Endothelial cell of umbilical vein (primary cell): ENCODE measurements around the gene TESK2. TPM values are rescaled to one million over a fixed set of nuclear protein-coding genes. Genes with fewer than 3 reads are reported as not detected.

Source experiments
- BruUV-seq: library from RNA; stranded (reverse); fragments of 400-500 nt; replicated peaks from 2 replicates; lab custom pipeline; 2021; lab: Mats Ljungman, UMichigan
- CTCF ChIA-PET: fragments of 300-600, 350-600 bp; sonication (Branson Sonifier 250); formaldehyde crosslinking; loops from one replicate; lab custom pipeline; 2021; ENCODE audit warnings: antibody characterized with exemption, inconsistent platforms; lab: Charles Lee
- POLR2A ChIA-PET: fragments of 300-600, 350-600 bp; sonication (Branson Sonifier 250); formaldehyde crosslinking; loops from one replicate; lab custom pipeline; 2021; ENCODE audit warnings: antibody characterized with exemption, inconsistent platforms; lab: Charles Lee
- DNase-seq: peaks from one replicate; pipeline ENCODE4 v3.0.0-alpha.2; 2011; ENCODE audit warnings: low read depth, low spot score
- FAIRE-seq: peaks from 2 replicates; lab custom pipeline; 2011; peaks lifted over from hg19 to GRCh38; lab: Jason Lieb, UNC
- H2AFZ ChIP-seq: 2 replicates; pipeline ENCODE4 v1.6.0; 2012; ENCODE audit warnings: low read depth, low read length, control low read depth, inconsistent platforms
- H3K27ac ChIP-seq: 2 replicates; pipeline ENCODE4 v1.5.1; 2011; ENCODE audit warnings: low read depth, mild to moderate bottlenecking, control low read depth, low read length, moderate library complexity; ENCODE audit not compliant: insufficient read depth
- H3K27me3 ChIP-seq, 2 experiments: 2 replicates each; pipeline versions ENCODE4 v1.6.0 to v1.6.1; 2011; ENCODE audit warnings: low read length in 2 of 2, mixed read lengths in 1 of 2; ENCODE audit not compliant: control insufficient read depth in 2 of 2, insufficient read depth in 2 of 2
- H3K36me3 ChIP-seq, 2 experiments: 2 replicates in 1 of 2; 3 replicates in 1 of 2; pipeline ENCODE4 v1.5.1; 2011; ENCODE audit warnings: low read length in 2 of 2, mild to moderate bottlenecking in 1 of 2, moderate library complexity in 1 of 2; ENCODE audit not compliant: control insufficient read depth in 2 of 2, insufficient read depth in 2 of 2; ENCODE audit errors: extremely low read depth in 1 of 2
- H3K4me1 ChIP-seq: 3 replicates; pipeline ENCODE4 v1.5.1; 2011; ENCODE audit warnings: mild to moderate bottlenecking, low read length; ENCODE audit not compliant: control insufficient read depth, insufficient read depth; ENCODE audit errors: extremely low read depth
- H3K4me2 ChIP-seq: 2 replicates; pipeline ENCODE4 v1.6.1; 2011; ENCODE audit warnings: low read length, control low read depth, mixed read lengths; ENCODE audit not compliant: insufficient read depth
- H3K4me3 ChIP-seq, 3 experiments: fragments of 200-600 bp in 1 of 3; sonication (generic), shearing (Covaris generic) in 1 of 3; replicated peaks in 1 of 3; 2 replicates each; pipeline ENCODE4 v1.5.1; 2011 to 2016; ENCODE audit warnings: control low read depth in 3 of 3, low read length in 3 of 3, mild to moderate bottlenecking in 2 of 3, inconsistent platforms in 1 of 3, low read depth in 1 of 3, moderate library complexity in 1 of 3; ENCODE audit not compliant: insufficient read depth in 1 of 3
- H3K79me2 ChIP-seq: 2 replicates; pipeline ENCODE4 v1.6.0; 2012; ENCODE audit warnings: low read length, inconsistent platforms; ENCODE audit not compliant: control insufficient read depth, insufficient read depth
- H3K9ac ChIP-seq: replicated peaks from 2 replicates; pipeline ENCODE3; 2011; ENCODE audit warnings: low read length, control low read depth; ENCODE audit not compliant: insufficient read depth; ENCODE audit errors: extremely low read depth
- H3K9me1 ChIP-seq: replicated peaks from 3 replicates; pipeline ENCODE4 v1.6.0; 2011; ENCODE audit warnings: mild to moderate bottlenecking, low read length; ENCODE audit not compliant: control insufficient read depth, insufficient read depth; ENCODE audit errors: extremely low read depth
- H3K9me3 ChIP-seq: replicated peaks from 2 replicates; pipeline ENCODE4 v1.5.1; 2012; ENCODE audit warnings: low read length, inconsistent platforms; ENCODE audit not compliant: control insufficient read depth, insufficient read depth
- H4K20me1 ChIP-seq: replicated peaks from 2 replicates; pipeline ENCODE3; 2011; ENCODE audit warnings: mild to moderate bottlenecking, low read length; ENCODE audit not compliant: control insufficient read depth, insufficient read depth; ENCODE audit errors: extremely low read depth
- CTCF ChIP-seq, 2 donors: IDR thresholded peaks; 1 replicate in 1 of 2; 2 replicates in 1 of 2; pipeline ENCODE4 v1.5.1; 2011; ENCODE audit warnings: low read length in 2 of 2, mild to moderate bottlenecking in 2 of 2, moderate library complexity in 2 of 2, control low read depth in 1 of 2, inconsistent platforms in 1 of 2, low read depth in 1 of 2; ENCODE audit not compliant: insufficient read depth in 1 of 2; ENCODE audit errors: extremely low read depth in 1 of 2
- EZH2 ChIP-seq: IDR thresholded peaks from 2 replicates; pipeline ENCODE4 v1.6.1; 2012; ENCODE audit warnings: borderline replicate concordance, low read depth, mild to moderate bottlenecking, moderate library complexity, low read length, inconsistent platforms; ENCODE audit not compliant: severe bottlenecking
- FOS ChIP-seq: IDR thresholded peaks from 2 replicates; pipeline ENCODE4 v1.6.1; 2011; ENCODE audit warnings: mild to moderate bottlenecking, low read length, moderate library complexity, borderline replicate concordance; ENCODE audit not compliant: insufficient read depth
- GATA2 ChIP-seq: IDR thresholded peaks from 2 replicates; pipeline ENCODE4 v1.7.0; 2011; ENCODE audit warnings: low read depth, mild to moderate bottlenecking, moderate library complexity, mixed read lengths, low read length; ENCODE audit not compliant: insufficient read length, insufficient read depth
- JUN ChIP-seq: IDR thresholded peaks from 2 replicates; pipeline ENCODE4 v1.6.1; 2011; ENCODE audit warnings: borderline replicate concordance, low read depth; ENCODE audit not compliant: insufficient read length, insufficient read depth
- MAX ChIP-seq: IDR thresholded peaks from 2 replicates; pipeline ENCODE4 v1.6.1; 2011; ENCODE audit not compliant: insufficient read depth, insufficient read length
- MYC ChIP-seq: IDR thresholded peaks from one replicate; pipeline ENCODE4 v1.6.1; 2011; ENCODE audit warnings: mild to moderate bottlenecking, low read depth, low read length
- POLR2A ChIP-seq: IDR thresholded peaks from 2 replicates; pipeline ENCODE4 v1.6.1; 2012; ENCODE audit warnings: low read depth, mild to moderate bottlenecking, control low read depth, low read length
- POLR2AphosphoS5 ChIP-seq: IDR thresholded peaks from 2 replicates; pipeline ENCODE4 v1.6.1; 2012; ENCODE audit warnings: low read depth, mild to moderate bottlenecking, control low read depth, low read length, moderate library complexity; ENCODE audit not compliant: insufficient read depth
- dilution Hi-C: fragments of 300-500 bp; cut with MboI; formaldehyde crosslinking; loops from one replicate; pipeline ENCODE4 v1.15.0; 2019; ENCODE audit warnings: low sequenced_read_pairs; ENCODE audit not compliant: extremely low pct_ligation_motif_present
- intact Hi-C: fragments of 100-400 bp; cut with micrococcal nuclease; formaldehyde crosslinking; loops from one replicate; pipeline ENCODE4 v1.10.0; 2022
- polyA plus RNA-seq, 4 experiments: library from polyadenylated mRNA; depleted of rRNA in 3 of 4; stranded (reverse) in 3 of 4; unstranded in 1 of 4; fragments of >200 nt; gene quantifications; 2 replicates each; pipeline versions ENCODE4 v1.2.1 to v1.2.3, GENCODE V29; 2011 to 2012; ENCODE audit warnings: missing spikeins in 1 of 4
- total RNA-seq: library from RNA; stranded (reverse); gene quantifications from 2 replicates; pipeline ENCODE4 v1.2.3, GENCODE V29; 2021

TESK2 gene
- total and polyA plus RNA-seq, 2 donors (not counting 3 experiments of a cell fraction or from before 2014, with no cell fraction given) = 2.1 to 2.6 TPM

DNA sequence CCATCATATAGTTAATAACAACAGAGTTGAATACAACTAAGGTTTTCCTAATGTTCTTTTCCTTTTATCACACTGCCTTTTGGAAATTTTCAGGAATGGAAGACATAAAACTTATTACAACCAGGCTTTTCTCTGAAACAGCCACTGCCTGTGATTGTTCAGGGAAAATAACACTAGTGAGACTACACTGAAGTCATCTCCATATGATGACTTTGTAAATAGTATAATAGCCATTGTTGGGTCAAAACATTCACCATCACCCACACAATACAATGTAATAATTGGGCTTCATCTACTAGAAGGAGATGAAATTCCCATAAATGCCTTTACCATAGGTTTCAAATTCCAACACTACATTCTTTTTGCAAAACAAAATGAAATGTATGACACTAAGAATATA is 5.0 kb downstream of the TESK2 start:
- no peaks in the 10 kb centered on the region for H3K36me3 ChIP-seq
- H3K9me3 ChIP-seq = no peaks in the 10 kb centered on the region
- peaks cover 8 to 10% of the 10 kb centered on the region in 2 experiments for H3K27me3 ChIP-seq
- no peak overlapping the region for H2AFZ ChIP-seq
- H3K9me1 ChIP-seq = no peaks in the 10 kb centered on the region
- H3K4me2 ChIP-seq = no peak overlapping the region
- FAIRE-seq (no peak), DNase-seq (no peak)
- intact Hi-C loops = no loop called here
- ChIA-PET POLR2A (no interaction called here), CTCF (interaction anchor here (1.9 kb wide), 1 partner anchor 126 kb away, joined by 6 read pairs; no protein-coding TSS in a partner anchor)
- no peak overlapping the region for H3K9ac ChIP-seq
- H3K27ac ChIP-seq = no peak overlapping the region
- H3K4me3 ChIP-seq = no peak overlapping the region
- H4K20me1 ChIP-seq = no peaks in the 10 kb centered on the region
- dilution Hi-C loops = loop anchor here (25.0 kb wide), 1 partner anchor 124 kb away; no protein-coding TSS in a partner anchor
- no TSS peak for BruUV-seq
- H3K79me2 ChIP-seq = no peaks in the 10 kb centered on the region
- peaks cover 3% of the 10 kb centered on the region for H3K4me1 ChIP-seq
- TF ChIP-seq POLR2A (no peak), MYC (no peak), CTCF (IDR thresholded peaks at IDR 0.05; ENCODE audit: extremely low read depth in 1 of 2, insufficient read depth in 1 of 2, low read depth in 1 of 2, low read length in 2 of 2) (no peak), MAX (no peak), FOS (no peak), JUN (no peak), EZH2 (no peak), GATA2 (no peak), POLR2AphosphoS5 (no peak)
